Bronchial epithelial cell (primary cell): ENCODE data around the gene PDILT. TPM values are rescaled to one million over a fixed set of nuclear protein-coding genes. Genes with fewer than 3 reads are reported as not detected.

Experiments
- DNase-seq: peaks from one replicate; pipeline ENCODE4 v3.0.0-alpha.2; 2010; ENCODE audit warnings: low read depth
- FAIRE-seq: peaks from 2 replicates; lab custom pipeline; 2011; peaks lifted over from hg19 to GRCh38; lab: Jason Lieb, UNC
- H3K27me3 ChIP-seq: 2 replicates; pipeline ENCODE4 v1.5.1; 2011; ENCODE audit warnings: low read length; ENCODE audit not compliant: control insufficient read depth, insufficient read depth
- H3K36me3 ChIP-seq: 2 replicates; pipeline ENCODE4 v1.5.1; 2011; ENCODE audit warnings: low read length; ENCODE audit not compliant: control insufficient read depth, insufficient read depth
- H3K4me3 ChIP-seq: 2 replicates; pipeline ENCODE4 v1.5.1; 2011; ENCODE audit warnings: mild to moderate bottlenecking, low read depth, low read length, control low read depth
- CTCF ChIP-seq: IDR thresholded peaks from 2 replicates; pipeline ENCODE4 v1.5.1; 2011; ENCODE audit warnings: mild to moderate bottlenecking, moderate library complexity, low read length, control low read depth, inconsistent platforms; ENCODE audit not compliant: insufficient read depth, severe bottlenecking
- total RNA-seq: library from RNA; depleted of rRNA; stranded (reverse); fragments of >200 nt; gene quantifications from 2 replicates; pipeline ENCODE4 v1.2.1, GENCODE V29; 2014

Gene PDILT
- total RNA-seq, 1 donor from 2014 or later: not detected

GRCh38 chr16:20395946-20396345 lies 8.6 kb downstream of the PDILT start:
- H3K27me3 ChIP-seq: no peaks in the 10 kb centered on the region
- no peaks in the 10 kb centered on the region for H3K36me3 ChIP-seq
- TF ChIP-seq CTCF: no peak
- no peak overlapping the region for H3K4me3 ChIP-seq
- no peak for DNase-seq
- FAIRE-seq: no peak

DNA sequence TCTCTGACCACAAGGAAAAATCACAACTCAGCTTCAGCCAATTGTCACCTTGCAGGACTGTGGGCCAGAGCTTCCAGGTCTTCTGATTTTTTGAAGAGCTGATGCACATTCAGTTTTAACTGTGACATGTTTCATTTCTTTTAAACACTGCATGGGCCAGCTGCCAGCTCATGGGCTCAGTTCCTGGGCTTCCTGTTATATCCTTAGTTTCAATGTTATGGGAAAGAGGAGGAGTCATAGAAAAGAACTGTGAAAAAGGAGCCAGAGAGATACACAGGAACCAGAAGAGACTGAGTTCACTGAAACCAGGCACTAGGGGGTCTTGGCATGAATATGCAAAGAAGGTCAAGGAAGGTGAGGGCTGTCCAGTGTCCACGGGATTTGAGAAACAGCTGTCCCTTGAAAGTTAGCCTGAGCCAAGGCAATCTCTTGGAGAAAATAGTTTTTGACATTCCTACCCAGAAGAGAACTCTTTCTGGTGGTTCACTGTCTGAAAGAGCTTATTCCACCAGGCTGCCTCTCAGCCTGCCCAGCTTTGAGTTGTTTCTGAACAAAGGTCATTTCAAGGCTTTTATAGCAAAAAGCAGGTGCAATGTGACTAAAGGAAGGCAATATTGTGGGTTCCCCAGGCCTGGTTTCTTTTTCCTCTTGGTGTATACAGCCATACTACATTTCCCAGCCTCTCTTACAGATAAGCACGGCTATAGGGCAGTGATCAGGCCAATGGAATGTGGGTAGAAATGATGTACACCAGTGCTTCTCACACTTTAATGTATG lies 10.5 kb downstream of the PDILT start:
- no peaks in the 10 kb centered on the region for H3K27me3 ChIP-seq
- FAIRE-seq: no peak
- no peak for DNase-seq
- no peaks in the 10 kb centered on the region for H3K36me3 ChIP-seq
- no peak overlapping the region for H3K4me3 ChIP-seq
- no peak for TF ChIP-seq CTCF

DNA sequence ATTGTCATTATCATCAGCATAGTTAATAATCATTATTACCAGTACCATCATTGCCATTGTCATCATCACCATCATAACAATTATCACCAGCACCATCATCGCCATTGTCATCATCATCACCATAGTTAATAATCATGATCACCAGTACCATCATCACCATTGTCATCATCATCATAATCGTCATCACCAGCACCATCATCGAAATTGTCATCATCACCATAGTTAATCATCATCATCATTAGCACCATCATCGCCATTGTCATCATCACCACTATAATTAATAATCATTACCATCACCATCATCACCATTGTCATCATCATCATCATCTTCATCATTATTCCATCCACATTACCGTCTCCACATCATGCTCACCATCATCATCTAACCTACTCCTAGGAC lies 13.5 kb downstream of the PDILT start:
- TF ChIP-seq CTCF: no peak
- H3K36me3 ChIP-seq: no peaks in the 10 kb centered on the region
- no peak overlapping the region for H3K4me3 ChIP-seq
- FAIRE-seq: no peak
- no peak for DNase-seq
- H3K27me3 ChIP-seq: no peaks in the 10 kb centered on the region

GRCh38 chr16:20388854-20389253 lies 15.7 kb downstream of the PDILT start:
- no peak for DNase-seq
- no peak for TF ChIP-seq CTCF
- Histone ChIP-seq H3K27me3 (no peaks in the 10 kb centered on the region), H3K4me3 (no peak overlapping the region), H3K36me3 (no peaks in the 10 kb centered on the region)
- no peak for FAIRE-seq

DNA sequence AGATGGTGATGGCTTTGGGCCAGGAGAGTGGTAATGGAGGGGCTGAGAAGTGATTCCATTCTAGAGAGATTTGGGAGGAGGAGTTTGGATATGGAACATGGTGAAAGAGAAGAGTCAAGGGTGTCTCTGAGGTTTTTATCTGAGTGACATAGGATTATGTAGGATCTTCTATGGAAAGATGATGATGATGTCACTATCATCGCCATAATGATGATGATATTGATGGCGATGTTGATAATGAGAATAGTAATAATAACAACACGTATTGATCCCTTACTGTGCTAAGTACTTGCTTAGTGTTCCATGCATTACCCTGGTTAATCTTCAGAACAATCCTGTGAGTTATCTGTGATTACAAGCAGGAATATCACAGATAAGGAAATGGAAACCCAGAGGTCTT lies 16.6 kb downstream of the PDILT start:
- DNase-seq (no peak), FAIRE-seq (no peak)
- TF ChIP-seq CTCF: no peak
- no peaks in the 10 kb centered on the region for H3K36me3 ChIP-seq
- H3K4me3 ChIP-seq: no peak overlapping the region
- no peaks in the 10 kb centered on the region for H3K27me3 ChIP-seq
